Brain pericyte (primary cell): ENCODE data around the gene ZNF157.
"Not testable (repeated sequence)": the region's sequence is repeated elsewhere in the genome, so short reads cannot be mapped to it uniquely, and the experiment has no call there.

Experiments used
- DNase-seq: peaks from one replicate; pipeline ENCODE4 v3.0.0-alpha.2; 2012; ENCODE audit warnings: low read depth, low spot score

ZNF157 gene

DNA sequence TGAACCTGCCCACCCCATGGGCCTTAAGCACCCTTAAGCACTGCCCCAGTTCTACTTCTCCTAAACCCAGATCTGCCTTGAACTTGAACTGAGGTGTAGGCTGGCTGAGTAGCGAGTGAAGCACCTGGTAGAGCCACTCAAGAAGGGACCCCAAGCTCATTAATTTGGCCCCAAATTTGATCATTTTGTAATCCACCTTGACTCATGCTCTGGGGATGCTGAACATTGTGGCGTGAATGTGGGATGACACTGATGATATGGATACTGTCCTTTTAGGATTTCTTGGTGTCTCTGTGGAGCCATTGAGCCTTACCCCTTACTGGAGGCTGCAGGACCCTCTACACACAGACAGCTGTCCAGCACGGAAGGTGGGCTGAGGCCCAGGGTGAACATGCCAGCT, at the start of gene ZNF157:
ZNF157 (plus strand) TSS at position 301 of the 400 bp plus-strand sequence; CDS start at position 392, 91 bp downstream.
- no peak for DNase-seq

DNA sequence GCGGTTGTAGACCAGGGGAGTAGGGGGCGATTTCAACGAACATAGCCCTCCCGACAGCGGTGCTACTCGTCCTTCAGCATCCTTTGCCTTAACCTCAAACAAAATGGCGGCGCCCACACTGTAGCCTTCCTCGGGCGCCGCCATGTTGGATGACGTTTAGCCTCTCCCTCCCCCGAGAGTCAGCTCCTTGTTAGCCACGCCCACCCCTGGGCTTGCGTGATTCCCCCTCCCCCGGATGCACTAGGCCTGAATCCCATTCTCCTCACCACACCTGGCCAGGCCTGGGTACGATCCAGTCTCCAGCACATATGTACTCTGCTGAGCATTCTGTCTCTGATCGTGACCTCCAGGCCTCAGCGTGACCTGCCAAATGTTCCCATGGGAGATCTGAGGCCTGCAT, 49.0 kb upstream of the ZNF157 start:
- DNase-seq: peak; percentile 3

DNA sequence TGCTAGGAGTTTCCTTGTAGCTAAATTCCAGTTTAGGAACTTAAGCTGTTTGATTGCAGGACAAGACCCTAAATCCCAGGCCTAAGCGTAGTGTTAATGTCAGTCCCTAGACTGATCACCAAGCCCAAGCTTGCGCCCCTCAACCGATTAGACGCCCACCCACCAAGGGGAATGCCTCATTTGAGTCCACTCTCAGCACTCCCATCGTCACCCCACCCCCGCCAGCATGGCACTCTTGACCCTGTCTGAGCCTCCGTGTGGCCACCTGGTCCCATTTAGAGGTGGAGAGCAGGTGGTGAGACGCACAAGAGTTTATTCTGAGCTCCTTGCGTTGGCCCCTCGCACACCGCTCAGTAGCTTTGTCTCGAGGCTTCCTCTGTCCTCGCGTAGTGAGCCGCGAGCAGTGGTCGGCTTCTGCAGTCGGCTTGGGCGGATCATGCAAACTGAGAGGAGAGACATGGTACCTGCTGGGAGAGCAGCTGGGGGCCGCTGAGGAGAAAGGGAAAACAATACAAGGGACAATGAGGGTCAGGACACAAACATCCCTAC, 48.5 kb upstream of the ZNF157 start:
- DNase-seq: no peak

DNA sequence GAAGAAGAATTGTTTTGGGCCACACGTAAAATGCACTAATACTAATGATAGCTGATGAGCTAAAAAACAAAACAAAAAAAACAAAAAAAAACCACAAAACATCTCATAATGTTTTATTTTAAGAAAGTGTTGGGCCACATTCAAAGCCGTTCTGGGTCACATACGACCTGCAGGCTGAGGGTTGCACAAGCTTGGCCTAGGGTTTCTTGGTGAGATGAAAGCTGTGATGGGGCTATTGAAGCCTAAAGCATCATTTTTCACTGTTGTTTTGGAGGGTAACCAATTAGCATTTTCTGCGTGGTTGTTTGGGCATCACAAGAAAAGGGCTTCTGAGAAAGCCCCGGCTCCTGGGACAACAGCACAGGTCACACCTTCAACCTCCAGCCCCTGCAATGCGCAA, 42.5 kb upstream of the ZNF157 start:
- no peak for DNase-seq

DNA sequence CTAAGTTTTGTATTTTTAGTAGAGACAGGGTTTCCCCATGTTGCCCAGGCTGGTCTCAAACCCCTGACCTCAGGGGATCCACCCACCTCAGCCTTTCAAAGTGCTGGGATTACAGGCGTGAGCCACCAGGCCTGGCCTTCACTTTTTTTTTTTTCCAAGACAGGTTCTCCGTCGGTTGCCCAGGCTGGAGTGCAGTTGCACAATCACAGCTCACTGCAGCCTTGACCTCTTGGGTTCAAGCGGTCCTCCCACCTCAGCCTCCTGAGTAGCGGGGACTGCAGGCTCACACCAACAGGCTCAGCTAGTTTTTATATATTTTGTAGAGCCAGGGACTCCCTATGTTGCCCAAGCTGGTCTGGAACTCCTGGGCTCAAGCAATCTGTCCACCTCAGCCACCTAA, 37.6 kb upstream of the ZNF157 start:
- DNase-seq: not testable (repeated sequence)

DNA sequence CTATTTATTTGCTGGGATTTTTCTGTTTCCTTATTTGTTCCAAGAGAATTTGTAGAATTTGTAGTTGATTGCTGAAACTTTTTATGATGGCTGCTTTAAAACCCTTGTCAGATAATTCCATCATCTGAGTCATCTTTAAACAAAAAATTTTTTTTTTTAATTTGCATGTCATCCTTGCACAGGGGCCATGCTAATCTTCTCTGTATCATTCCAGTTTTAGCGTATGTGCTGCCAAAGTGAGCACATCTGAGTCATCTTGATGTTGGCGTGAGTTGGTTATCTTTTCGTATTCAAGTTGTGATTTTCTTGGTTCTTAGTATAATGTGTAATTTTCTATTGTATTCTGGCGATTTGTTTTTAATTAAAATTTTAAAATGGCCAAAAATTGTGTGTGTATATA, 18.7 kb upstream of the ZNF157 start:
- no peak for DNase-seq

DNA sequence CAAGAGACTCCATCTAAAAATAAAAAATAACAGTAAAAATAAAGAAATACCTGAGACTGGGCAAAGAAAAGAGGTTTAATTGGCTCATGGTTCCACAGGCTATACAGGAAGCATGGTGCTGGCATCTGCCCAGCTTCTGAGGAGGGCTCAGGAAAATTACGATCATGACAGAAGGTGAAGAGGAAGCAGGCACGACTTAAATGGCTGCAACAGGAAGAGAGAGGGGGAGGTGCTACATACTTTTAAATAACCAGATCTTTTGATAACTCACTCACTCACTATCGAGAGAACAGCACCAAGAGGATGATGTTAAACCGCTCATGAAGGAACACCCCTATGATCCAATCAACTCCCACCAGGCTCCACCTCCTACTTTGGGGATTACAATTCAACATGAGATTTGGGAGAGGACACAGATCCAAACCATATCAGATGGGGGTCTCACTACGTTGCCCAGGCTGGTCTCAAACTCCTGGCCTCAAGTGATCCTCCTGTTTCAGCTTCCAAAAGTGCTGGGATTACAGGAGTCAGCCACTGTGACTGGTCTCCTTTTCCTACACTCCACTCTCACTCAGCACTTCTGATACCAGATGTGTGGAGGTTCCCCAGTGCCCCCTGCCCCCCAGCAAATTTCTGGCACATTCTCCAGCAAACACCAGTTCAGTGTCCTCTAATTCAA, 11.9 kb upstream of the ZNF157 start:
- DNase-seq: no peak

DNA sequence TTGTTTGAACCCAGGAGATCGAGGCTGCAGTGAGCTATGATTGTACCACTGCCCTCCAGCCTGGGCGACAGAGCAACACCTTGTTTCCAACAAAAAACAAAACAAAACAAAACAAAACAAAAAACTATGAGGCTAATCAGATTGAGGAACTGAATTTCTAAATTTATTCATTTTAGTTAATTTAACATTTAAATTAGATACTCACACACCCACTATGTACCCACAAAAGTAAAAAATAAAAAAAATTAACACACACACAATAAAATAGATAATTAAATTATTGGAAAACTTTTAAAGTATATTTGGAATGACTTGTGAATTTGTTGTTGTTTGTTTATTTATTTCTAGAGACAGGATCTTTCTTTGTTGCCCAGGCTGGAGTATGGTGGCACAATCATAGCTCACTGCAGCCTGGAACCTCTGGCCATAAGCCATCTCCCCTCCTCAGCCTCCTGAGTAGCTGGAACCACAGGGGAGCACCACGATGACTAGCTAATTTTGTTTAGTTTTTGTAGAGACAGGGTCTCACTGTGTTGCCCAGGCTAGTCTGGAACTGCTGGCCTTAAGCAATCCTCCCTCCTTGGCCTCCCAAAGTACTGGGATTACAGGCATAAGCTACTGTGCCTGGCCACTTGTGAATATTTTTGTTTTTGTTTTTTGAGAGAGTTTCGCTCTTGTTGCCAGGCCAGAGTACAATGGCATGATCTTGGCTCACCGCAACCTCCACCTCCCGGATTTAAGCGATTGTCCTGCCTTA, 9.8 kb upstream of the ZNF157 start:
- DNase-seq: no peak

DNA sequence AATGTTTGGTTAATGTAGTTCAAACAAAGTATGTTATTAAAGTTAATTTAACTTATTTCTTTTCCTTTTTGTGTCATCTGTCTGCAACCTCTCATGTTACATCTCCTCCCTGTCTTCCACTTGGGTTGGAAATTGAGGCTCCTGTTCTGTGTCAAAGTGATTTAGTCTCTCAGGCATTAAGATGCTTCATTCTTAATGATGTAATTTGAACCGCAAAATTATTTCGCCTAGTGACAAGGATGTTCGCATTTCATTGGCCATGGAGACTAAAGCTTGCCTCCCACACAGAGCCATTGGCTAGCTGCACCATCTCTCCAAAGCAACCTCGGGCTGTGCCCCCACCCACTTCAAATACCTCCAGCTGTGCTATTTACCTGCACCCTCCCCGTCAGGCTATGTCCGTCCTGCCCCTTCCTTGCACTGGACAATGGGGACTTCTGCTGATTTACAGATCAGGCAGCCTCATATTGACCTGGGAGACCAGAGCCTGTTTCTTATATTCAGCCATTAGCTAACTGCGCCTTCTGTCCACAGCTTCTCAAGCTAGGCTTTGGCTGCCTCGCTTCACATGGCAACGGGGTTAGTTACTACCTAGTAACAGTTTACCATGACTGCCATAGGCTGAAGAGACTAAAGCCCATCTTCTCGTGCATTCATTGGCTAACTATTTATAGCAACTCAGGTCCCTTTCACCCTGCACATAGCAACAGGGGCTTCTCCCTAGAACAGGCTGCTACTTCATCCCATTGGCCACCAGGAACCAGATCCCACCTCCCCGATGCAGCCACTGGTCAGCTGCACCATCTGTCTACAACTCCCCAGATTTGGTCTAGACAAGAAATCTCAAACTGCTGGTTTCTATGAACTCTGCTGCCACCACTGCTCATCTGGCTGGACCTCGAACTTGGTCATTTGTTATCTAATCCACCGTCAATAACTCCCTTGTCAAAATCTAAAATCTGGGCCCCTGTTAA, 8.6 kb upstream of the ZNF157 start:
- DNase-seq: peak; percentile 79

DNA sequence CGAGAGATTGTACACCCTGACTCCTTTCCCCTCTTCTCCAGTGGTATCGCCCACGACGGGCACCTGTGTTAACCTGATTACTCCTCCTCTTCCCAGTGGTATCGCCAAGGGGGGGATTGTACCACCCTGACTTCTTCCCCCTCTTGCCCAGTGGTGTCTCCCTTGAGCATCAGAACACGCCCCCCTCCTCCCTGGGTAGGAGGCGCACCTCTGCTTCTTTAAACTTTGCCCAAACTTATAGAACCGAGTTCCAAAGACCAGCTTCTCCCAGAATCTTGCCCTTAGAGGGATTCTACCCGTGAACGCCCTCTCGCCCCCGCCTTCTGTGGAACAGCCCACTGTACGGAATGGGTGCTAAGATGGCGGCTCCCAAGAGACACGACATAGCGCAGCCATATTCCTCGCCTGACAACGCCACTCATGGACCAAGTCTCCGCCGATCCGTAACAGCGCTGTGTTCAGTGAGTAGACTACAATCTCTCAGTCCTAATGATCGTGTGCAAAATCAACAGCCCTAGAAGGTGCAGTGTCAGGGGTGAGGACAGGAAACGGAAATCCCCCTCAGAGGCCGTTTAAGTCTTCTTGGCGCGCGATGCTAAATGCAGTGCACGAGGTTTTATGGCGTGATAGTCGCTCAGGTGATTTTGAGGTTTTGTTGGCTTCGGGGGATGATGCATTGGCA, 4.2 kb upstream of the ZNF157 start:
- DNase-seq: peak; percentile 30

DNA sequence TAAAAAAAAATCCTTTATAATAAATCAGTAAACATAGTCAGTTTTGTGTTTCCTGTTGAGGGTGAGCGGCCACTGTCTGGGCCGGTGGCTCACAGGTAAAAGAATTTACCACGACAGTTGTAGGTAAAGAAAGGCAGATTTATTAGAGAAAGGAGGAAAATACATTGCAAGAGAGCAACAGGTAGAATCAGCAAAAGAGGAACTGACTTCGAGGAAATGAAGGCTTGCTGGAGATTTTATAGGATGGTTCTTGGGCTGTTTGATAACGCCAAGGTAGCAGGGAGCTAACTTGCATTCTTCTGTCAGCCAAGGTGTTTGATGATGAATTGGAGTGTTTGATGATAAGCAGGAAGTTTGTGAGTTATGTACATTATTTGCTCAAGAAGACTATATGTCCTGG, 2.8 kb downstream of the ZNF157 start:
- no peak for DNase-seq

DNA sequence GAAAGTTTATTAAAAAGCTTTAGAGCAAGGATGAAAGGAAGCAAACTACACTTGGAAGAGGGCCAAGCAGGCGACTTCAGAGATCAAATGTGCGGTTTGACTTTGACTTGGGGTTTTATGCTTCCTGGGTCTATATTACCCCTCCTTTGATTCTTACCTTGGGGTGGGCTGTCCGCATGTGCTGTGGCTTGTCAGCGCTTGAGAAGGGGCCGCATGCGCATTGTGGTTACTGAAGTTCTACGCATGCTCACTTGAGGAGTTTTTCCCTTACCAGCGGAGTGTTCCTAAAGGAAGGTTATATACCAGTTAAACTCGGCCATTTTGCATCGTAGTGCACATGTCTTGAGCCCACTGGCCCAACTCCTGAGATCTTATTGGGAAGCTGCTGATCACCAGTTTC, 9.9 kb downstream of the ZNF157 start:
- DNase-seq: no peak

DNA sequence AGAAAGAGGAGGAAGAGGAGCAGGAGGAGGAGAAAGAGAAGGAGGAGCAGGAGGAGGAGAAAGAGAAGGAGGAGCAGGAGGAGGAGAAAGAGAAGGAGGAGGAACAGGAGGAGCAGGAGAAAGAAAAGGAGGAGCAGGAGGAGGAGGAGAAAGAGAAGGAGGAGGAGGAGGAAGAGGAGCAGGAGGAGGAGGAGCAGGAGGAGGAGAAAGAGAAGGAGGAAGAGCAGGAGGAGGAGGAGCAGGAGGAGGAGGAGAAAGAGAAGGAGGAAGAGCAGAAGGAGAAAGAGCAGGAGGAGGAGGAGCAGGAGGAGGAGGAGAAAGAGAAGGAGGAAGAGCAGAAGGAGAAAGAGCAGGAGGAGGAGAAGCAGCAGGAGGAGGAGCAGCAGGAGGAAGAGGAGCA, 10.5 kb downstream of the ZNF157 start:
- not testable (repeated sequence) for DNase-seq

DNA sequence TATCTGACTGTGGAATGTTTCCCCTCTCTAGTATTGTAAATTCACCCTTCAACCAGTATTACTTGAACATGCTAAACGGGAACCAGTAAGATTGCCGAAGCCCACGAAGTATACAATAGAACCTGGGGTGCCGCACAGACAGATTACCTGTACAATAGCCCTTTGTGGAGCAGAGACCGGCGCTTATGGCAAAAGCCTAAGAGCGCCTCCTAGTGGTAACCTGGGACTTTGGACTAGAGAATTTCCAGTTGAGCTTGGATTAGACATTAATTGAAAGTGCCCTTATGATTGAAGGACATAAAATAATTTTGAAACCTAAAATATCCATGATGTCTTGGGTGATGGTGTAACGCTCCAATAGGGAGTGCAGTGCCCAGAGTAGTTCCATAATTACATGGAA, 14.1 kb downstream of the ZNF157 start:
- DNase-seq: no peak

DNA sequence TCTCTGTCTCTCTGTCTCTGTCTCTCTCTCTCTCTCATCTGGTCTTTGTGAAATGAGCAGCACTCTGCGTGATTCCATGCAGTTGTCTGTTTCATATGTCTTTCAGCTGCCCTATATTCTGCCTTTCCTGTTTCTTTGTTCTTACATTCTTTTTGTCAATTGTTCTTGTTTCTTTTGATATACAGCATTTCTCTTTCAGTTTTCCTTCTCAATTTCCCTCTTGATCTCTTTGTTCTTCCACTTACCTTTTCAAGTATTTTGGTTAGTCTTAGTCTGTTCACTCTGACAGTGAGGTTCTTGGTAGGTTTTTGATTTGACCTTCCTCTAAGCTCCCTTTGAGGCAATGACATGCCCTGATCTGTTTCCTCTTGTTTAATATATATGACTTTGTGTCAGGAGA, 20.4 kb downstream of the ZNF157 start:
- DNase-seq: no peak

DNA sequence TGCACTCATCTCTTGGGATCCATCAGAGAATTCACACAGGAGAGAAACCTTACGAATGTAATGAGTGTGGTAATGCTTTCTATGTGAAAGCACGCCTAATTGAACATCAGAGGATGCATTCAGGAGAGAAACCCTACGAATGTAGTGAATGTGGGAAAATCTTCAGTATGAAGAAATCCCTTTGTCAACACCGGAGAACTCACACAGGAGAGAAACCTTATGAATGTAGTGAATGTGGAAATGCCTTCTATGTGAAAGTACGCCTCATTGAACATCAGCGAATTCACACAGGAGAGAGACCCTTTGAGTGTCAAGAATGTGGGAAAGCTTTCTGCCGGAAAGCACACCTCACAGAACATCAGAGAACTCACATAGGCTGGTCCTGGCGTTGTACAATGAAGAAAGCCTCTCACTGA, 42.8 kb downstream of the ZNF157 start:
- DNase-seq: no peak

DNA sequence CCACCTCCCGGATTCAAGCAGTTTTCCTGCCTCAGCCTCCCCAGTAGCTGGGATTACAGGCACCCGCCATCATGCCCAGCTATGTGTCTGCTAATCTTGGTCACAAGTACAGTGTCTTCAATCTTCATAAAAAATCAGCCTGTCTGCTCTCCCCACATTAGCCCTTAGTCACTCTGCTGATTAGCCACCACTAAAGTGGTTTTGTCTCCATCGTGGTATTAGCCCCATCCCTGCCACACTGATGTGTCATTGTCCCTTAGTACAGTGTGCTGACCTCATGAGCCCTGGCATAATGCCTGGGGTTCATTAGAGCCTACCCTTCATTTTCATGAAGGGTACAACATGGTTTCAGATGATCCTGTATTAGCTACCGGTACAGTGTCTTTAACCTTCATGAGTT, 49.9 kb downstream of the ZNF157 start:
- no peak for DNase-seq

DNA sequence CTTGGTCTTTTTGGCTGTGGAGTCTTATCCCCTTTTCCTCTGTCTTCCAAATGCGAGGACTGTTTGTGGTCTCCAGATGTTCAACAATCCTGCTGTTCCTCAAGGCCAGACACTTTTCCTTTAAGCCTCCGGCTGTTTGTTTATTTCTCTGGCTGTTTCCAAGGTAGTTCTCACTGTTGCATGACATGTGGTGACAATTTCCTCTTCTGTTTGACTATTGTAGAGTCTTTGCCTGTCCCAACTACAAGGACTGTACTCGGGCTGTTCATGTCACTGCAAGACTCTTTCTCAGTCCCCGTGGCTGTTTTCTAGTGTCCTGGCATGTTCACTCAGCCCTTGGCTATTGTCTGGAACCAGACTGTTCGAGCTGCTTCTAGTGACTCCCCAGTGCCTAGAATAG, 50.6 kb downstream of the ZNF157 start:
- DNase-seq: no peak

DNA sequence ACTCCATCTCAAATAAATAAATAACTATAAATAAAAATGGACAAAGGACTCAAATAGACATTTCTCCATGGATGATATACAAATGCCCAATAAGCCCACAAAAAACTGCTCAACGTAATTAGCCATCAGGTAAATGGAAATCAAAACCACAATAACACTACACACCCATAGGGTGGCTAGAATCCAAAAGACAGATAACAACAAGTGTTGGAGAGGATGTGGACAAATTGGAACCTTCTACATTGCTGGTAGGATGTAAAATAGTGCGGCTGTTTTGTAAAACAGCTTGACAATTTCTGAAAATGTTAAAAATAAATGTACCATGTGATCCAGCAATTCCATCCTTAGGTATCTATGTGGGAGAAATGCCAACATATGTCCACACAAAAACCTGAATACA, 52.1 kb downstream of the ZNF157 start:
- no peak for DNase-seq

DNA sequence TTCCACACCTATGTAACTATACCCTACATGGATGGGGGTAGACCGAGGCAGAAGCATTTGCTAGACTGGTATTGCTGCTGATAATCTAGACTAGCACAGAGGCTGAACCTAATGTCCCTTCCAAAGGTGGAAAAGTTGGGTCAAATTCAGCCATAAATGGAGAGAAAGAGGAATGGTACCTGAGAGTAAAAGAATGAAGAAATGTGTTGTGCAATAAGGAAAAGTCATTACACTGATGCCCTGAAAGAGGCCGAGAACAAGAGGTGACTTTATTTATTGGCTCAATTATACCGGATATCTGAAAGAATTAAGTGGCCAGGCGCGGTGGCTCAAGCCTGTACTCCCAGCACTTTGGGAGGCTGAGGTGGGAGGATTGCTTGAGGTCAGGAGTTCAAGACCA, 60.5 kb downstream of the ZNF157 start:
- no peak for DNase-seq

DNA sequence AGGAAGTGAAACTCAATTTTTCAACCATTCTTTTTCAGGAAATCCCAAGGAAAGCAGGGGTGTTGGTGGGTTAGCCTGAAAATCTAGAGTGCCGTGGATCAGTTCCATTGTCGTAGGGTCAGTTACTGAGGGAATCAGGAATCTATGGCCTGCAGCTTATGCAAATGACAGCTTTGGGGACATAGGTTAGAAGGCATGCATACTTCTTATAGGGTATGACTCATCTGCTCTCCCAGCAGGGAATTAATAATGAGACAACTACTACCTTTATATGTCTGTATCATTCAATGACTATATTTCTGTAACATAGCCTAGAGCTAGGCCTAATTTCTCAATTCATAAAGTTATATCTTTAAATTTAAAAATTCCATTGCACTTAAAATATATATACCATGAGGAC, 76.1 kb downstream of the ZNF157 start:
- no peak for DNase-seq
